H9 (cell line): ENCODE measurements around the gene TBC1D1. TPM values are rescaled to one million over a fixed set of nuclear protein-coding genes. Genes with fewer than 3 reads are reported as not detected.
A peak's percentile ranks its signal among the peaks of the same experiment; 100 is the strongest.

Source experiments
- DNase-seq: peaks from one replicate; pipeline ENCODE4 v3.0.0-alpha.2; 2017
- H2AFZ ChIP-seq: one replicate; pipeline ENCODE4 v1.6.1; 2013; ENCODE audit warnings: mild to moderate bottlenecking, low read length, control low read depth, moderate library complexity
- H2AK5ac ChIP-seq: 2 replicates; pipeline ENCODE4 v1.6.1; 2013; ENCODE audit warnings: low read length, control low read depth, mixed read lengths; ENCODE audit not compliant: insufficient read length
- H2BK120ac ChIP-seq: one replicate; pipeline ENCODE4 v1.6.1; 2013; ENCODE audit warnings: low read depth, mild to moderate bottlenecking, low read length, control low read depth, inconsistent platforms; ENCODE audit not compliant: poor library complexity, severe bottlenecking
- H2BK12ac ChIP-seq: 2 replicates; pipeline ENCODE4 v1.6.1; 2013; ENCODE audit warnings: low read length, control low read depth, mixed read lengths, low read depth; ENCODE audit not compliant: insufficient read length
- H2BK15ac ChIP-seq: 2 replicates; pipeline ENCODE4 v1.6.1; 2013; ENCODE audit warnings: low read depth, low read length, control low read depth
- H2BK20ac ChIP-seq: one replicate; pipeline ENCODE4 v1.6.1; 2013; ENCODE audit warnings: low read depth, mild to moderate bottlenecking, low read length, control low read depth, inconsistent platforms; ENCODE audit not compliant: poor library complexity, severe bottlenecking
- H2BK5ac ChIP-seq: 2 replicates; pipeline ENCODE4 v1.6.1; 2013; ENCODE audit warnings: low read length, control low read depth, mixed read lengths; ENCODE audit not compliant: insufficient read length
- H3K14ac ChIP-seq: 2 replicates; pipeline ENCODE4 v1.6.1; 2013; ENCODE audit warnings: low read length, control low read depth; ENCODE audit not compliant: insufficient read depth
- H3K18ac ChIP-seq: 2 replicates; pipeline ENCODE4 v1.6.1; 2013; ENCODE audit warnings: low read depth, mild to moderate bottlenecking, mixed read lengths, low read length, control low read depth; ENCODE audit not compliant: insufficient read length
- H3K23ac ChIP-seq: 2 replicates; pipeline ENCODE4 v1.6.1; 2013; ENCODE audit warnings: low read length, control low read depth, mixed read lengths, low read depth; ENCODE audit not compliant: insufficient read length
- H3K23me2 ChIP-seq: 2 replicates; pipeline ENCODE4 v1.6.1; 2013; ENCODE audit warnings: low read depth, mild to moderate bottlenecking, mixed read lengths, low read length, control low read depth; ENCODE audit not compliant: insufficient read length, poor library complexity, severe bottlenecking
- H3K27ac ChIP-seq: 2 replicates; pipeline ENCODE4 v1.5.1; 2013; ENCODE audit warnings: low read length, control low read depth, mixed read lengths, low read depth; ENCODE audit not compliant: insufficient read length
- H3K27me3 ChIP-seq: 2 replicates; pipeline ENCODE4 v1.6.1; 2013; ENCODE audit warnings: low read length, control low read depth, inconsistent platforms; ENCODE audit not compliant: insufficient read depth
- H3K4ac ChIP-seq: 2 replicates; pipeline ENCODE4 v1.6.1; 2013; ENCODE audit warnings: low read depth, mild to moderate bottlenecking, control low read depth, inconsistent platforms, low read length, moderate library complexity
- H3K4me1 ChIP-seq: 2 replicates; pipeline ENCODE4 v1.6.1; 2013; ENCODE audit warnings: low read length, control low read depth, inconsistent platforms; ENCODE audit not compliant: insufficient read depth
- H3K4me2 ChIP-seq: 2 replicates; pipeline ENCODE4 v1.6.1; 2013; ENCODE audit warnings: low read length, control low read depth, mixed read lengths; ENCODE audit not compliant: insufficient read length, insufficient read depth
- H3K56ac ChIP-seq: 2 replicates; pipeline ENCODE4 v1.6.1; 2013; ENCODE audit warnings: low read depth, mild to moderate bottlenecking, mixed read lengths, low read length, control low read depth; ENCODE audit not compliant: insufficient read length
- H3K79me1 ChIP-seq: 2 replicates; pipeline ENCODE4 v1.6.1; 2013; ENCODE audit warnings: low read depth, mild to moderate bottlenecking, moderate library complexity, low read length, control low read depth, inconsistent platforms; ENCODE audit not compliant: insufficient read depth, poor library complexity, severe bottlenecking
- H3K79me2 ChIP-seq: 2 replicates; pipeline ENCODE4 v1.6.1; 2013; ENCODE audit warnings: low read length, control low read depth, inconsistent platforms; ENCODE audit not compliant: insufficient read depth
- H3K9ac ChIP-seq: 2 replicates; pipeline ENCODE4 v1.6.1; 2013; ENCODE audit warnings: low read length, control low read depth, mixed read lengths; ENCODE audit not compliant: insufficient read length; ENCODE audit errors: extremely low read depth
- H3K9me3 ChIP-seq: one replicate; pipeline ENCODE4 v1.6.1; 2013; ENCODE audit warnings: low read depth, low read length, inconsistent platforms; ENCODE audit not compliant: control insufficient read depth
- H3T11ph ChIP-seq: one replicate; pipeline ENCODE4 v1.6.1; 2013; ENCODE audit warnings: mild to moderate bottlenecking, low read length, control low read depth, inconsistent platforms
- H4K20me1 ChIP-seq: one replicate; pipeline ENCODE4 v1.6.1; 2013; ENCODE audit not compliant: control insufficient read depth, insufficient read length, insufficient read depth
- H4K5ac ChIP-seq: 2 replicates; pipeline ENCODE4 v1.6.1; 2013; ENCODE audit warnings: low read depth, mild to moderate bottlenecking, mixed read lengths, low read length, control low read depth; ENCODE audit not compliant: insufficient read length
- H4K8ac ChIP-seq: replicated peaks from 2 replicates; pipeline ENCODE4 v1.6.1; 2013; ENCODE audit warnings: low read length, control low read depth, mixed read lengths, low read depth; ENCODE audit not compliant: insufficient read length
- H4K91ac ChIP-seq: 2 replicates; pipeline ENCODE4 v1.6.1; 2013; ENCODE audit warnings: low read depth, mild to moderate bottlenecking, moderate library complexity, mixed read lengths, low read length, control low read depth; ENCODE audit not compliant: insufficient read length
- H3K27ac Mint-ChIP-seq, 3 experiments: 2 replicates in 2 of 3; 3 replicates in 1 of 3; pipeline ENCODE4 v1.8.0; 2020 to 2021; ENCODE audit warnings: mixed read lengths in 3 of 3, mild to moderate bottlenecking in 1 of 3, moderate library complexity in 1 of 3
- H3K27me3 Mint-ChIP-seq: 2 replicates; pipeline ENCODE4 v1.8.0; 2021; ENCODE audit warnings: low read depth, mild to moderate bottlenecking, moderate library complexity, mixed read lengths
- H3K36me3 Mint-ChIP-seq, 3 experiments: 2 replicates in 2 of 3; 3 replicates in 1 of 3; pipeline ENCODE4 v1.8.0; 2020 to 2021; ENCODE audit warnings: low read depth in 3 of 3, mixed read lengths in 3 of 3; ENCODE audit not compliant: insufficient read depth in 1 of 3
- H3K4me1 Mint-ChIP-seq, 2 experiments: 2 replicates each; pipeline ENCODE4 v1.8.0; 2020; ENCODE audit warnings: mixed read lengths in 2 of 2
- H3K4me3 Mint-ChIP-seq, 2 experiments: 2 replicates in 1 of 2; 3 replicates in 1 of 2; pipeline ENCODE4 v1.8.0; 2020 to 2021; ENCODE audit warnings: mild to moderate bottlenecking in 2 of 2, mixed read lengths in 2 of 2, moderate library complexity in 1 of 2
- H3K9me3 Mint-ChIP-seq, 2 experiments: 2 replicates in 1 of 2; 3 replicates in 1 of 2; pipeline ENCODE4 v1.8.0; 2020; ENCODE audit warnings: mild to moderate bottlenecking in 2 of 2, mixed read lengths in 2 of 2, moderate library complexity in 1 of 2
- CTCF ChIP-seq: fragments of 200-600 bp; sonication (generic); conservative IDR thresholded peaks from 3 replicates; pipeline ENCODE4 v1.8.0; 2021; ENCODE audit warnings: antibody characterized with exemption, mild to moderate bottlenecking
- WGBS: extraction: QIAGEN DNeasy Blood & Tissue Kit; methylation state at CpG from one replicate; pipeline ENCODE4 v1.1.7; 2013; ENCODE audit warnings: missing lambda C conversion rate, low lambda C conversion rate, mixed read lengths; ENCODE audit not compliant: insufficient read length; ENCODE audit errors: extremely low coverage; 5-methylcytosine and 5-hydroxymethylcytosine counted together
- total RNA-seq: library from RNA; stranded (reverse); gene quantifications from 2 replicates; pipeline ENCODE4 v1.2.1, GENCODE V29; 2021

Gene TBC1D1
- total RNA-seq, 1 experiment from 2014 or later = 109 TPM

GRCh38 chr4:38115601-38116000 lies 224.7 kb downstream of the TBC1D1 start:
- no peaks in the 10 kb centered on the region for H3K79me1 ChIP-seq
- H3K9me3 ChIP-seq = no peaks in the 10 kb centered on the region
- no peak overlapping the region for H3T11ph ChIP-seq
- no peak overlapping the region for H2BK15ac ChIP-seq
- H4K5ac ChIP-seq = no peak overlapping the region
- H3K23me2 ChIP-seq = no peaks in the 10 kb centered on the region
- H3K56ac ChIP-seq = no peak overlapping the region
- H3K27ac ChIP-seq = no peak overlapping the region
- H3K9me3 Mint-ChIP-seq = no peaks in the 10 kb centered on the region
- TF ChIP-seq CTCF = no peak
- no peak overlapping the region for H3K4me2 ChIP-seq
- H3K9ac ChIP-seq = no peak overlapping the region
- H4K20me1 ChIP-seq = no peaks in the 10 kb centered on the region
- no peak overlapping the region for H3K4ac ChIP-seq
- no peak overlapping the region for H3K4me3 Mint-ChIP-seq
- H4K8ac ChIP-seq = no peak overlapping the region
- H3K14ac ChIP-seq = no peak overlapping the region
- H4K91ac ChIP-seq = no peak overlapping the region
- no CpG with 5 or more reads among the region's 5 CpGs for WGBS
- H3K4me1 ChIP-seq = peaks cover 22% of the 10 kb centered on the region
- no peak overlapping the region for H2BK5ac ChIP-seq
- H3K23ac ChIP-seq = no peak overlapping the region
- H2AFZ ChIP-seq = no peak overlapping the region
- no peak overlapping the region for H2BK12ac ChIP-seq
- no peaks in the 10 kb centered on the region for H3K27me3 ChIP-seq
- no peak for DNase-seq
- H2BK120ac ChIP-seq = no peak overlapping the region
- H2BK20ac ChIP-seq = no peak overlapping the region
- H2AK5ac ChIP-seq = no peak overlapping the region
- H3K79me2 ChIP-seq = no peaks in the 10 kb centered on the region
- peak overlapping the region in 1 of 3 experiments; percentile 7; a peak in 1 of 7 replicates for H3K27ac Mint-ChIP-seq
- peaks cover 20 to 31% (median 25%) of the 10 kb centered on the region in 3 experiments for H3K36me3 Mint-ChIP-seq
- peaks cover 28 to 29% of the 10 kb centered on the region in 2 experiments for H3K4me1 Mint-ChIP-seq
- no peaks in the 10 kb centered on the region for H3K27me3 Mint-ChIP-seq
- no peak overlapping the region for H3K18ac ChIP-seq
